GM03348 (cell line): ENCODE results near the gene SPDYE2B.
"Not testable (repeated sequence)": the region's sequence is repeated elsewhere in the genome, so short reads cannot be mapped to it uniquely, and the experiment has no call there.

ENCODE experiments used
- DNase-seq: peaks from one replicate; pipeline ENCODE4 v3.0.0; 2012; ENCODE audit warnings: low spot score

SPDYE2B gene

DNA sequence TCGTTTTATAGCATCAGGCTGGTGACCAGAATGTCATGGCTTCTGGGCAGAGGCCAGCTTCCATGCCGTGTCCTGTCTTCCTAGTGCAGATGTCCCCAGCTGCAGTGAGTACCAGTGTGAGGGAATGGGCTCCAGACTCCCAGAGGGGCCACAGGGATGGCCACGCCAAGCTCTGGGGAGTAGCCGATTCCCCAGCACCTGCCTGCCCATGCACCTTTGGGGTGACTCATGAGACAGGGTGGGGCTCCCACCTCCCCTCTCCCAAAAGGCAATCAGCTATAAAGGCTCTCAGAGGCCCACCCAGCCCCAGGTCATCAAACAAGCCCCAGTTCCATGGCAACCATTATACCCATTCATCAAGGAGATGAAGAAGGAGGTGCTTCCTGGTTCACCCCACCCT lies at the start of gene SPDYE2B:
TSS of gene SPDYE2B (plus strand) at position 396 of the 400 bp plus-strand sequence. CDS start 2,030 bp downstream, outside the sequence.
- not testable (repeated sequence) for DNase-seq

DNA sequence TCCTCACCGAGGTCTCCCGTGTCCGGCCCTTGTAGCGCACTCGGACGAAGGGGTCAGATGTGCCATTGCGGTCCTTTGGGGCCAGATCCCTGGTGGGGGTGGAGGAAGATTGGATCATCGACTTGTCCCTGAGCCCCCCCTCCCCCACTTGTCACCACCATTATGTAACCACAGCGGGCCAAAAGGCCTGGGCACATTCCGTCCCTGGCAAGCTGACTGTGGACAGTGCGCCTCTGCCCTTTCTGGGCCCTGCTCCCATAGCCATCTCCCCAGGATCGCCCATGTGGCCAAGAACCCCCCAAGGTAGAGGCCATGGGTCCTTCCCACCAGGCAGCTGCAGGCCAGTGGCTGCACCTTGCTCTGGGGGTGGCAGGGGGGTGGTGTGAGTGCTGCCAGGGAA lies 47.8 kb upstream of the SPDYE2B start:
- not testable (repeated sequence) for DNase-seq

DNA sequence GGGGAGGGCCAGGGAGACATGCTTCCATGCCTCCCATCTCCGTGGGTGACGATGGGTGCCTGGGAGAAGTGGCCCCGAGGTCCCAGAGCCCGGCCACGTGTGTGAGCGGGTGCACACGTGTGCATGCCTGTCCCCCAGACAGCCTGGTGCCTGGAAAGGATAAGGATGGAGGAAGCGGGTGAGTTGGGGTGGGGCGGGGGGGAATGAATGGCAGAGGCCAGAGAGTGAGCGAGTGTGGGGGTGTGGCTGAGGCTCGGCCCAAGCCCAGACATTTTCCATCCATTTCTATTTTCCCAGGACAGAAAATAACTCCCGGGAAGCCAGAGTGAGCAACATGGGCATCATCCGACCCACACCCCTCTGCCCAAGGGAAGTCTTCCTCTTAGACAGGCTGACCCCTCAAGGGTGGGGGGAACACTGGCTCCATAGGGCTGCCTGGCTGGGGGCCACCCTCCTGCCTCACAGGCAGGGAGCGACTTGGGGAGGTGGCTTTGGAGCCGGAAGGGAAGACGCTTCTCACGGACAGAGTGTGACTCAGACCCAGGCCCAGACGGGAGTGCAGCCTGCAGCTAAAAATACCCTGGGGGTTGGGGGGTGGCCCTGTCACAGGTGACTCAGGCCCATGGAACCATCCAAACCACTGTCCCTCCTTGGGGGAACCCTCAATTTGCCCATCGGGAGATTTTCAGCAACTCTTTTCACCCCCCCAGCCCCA lies 45.5 kb upstream of the SPDYE2B start:
- DNase-seq, result not testable (repeated sequence)

- DNase-seq, result not testable (repeated sequence)
Measured at GRCh38 chr7:102606848-102607247, 43.3 kb upstream of the SPDYE2B start.

DNA sequence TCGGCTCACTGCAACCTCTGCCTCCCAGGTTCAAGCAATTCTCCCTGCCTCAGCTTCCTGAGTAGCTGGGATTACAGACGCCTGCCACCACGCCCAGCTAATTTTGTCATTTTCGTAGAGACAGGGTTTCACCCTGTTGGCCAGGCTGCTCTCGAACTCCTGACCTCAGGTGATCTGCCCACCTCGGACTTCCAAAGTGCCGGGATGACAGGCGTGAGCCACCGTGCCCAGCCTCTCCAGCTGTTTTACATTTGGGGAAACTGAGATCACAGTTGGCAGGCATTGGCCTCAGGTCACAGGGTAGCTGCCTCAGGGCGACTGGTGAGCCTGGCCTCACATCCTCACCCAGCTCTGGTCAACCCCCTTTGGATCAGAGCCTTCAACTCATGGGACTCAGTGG lies 40.4 kb upstream of the SPDYE2B start:
- not testable (repeated sequence) for DNase-seq

GRCh38 chr7:102610441-102610840 lies 39.7 kb upstream of the SPDYE2B start:
- DNase-seq, result not testable (repeated sequence)

DNA sequence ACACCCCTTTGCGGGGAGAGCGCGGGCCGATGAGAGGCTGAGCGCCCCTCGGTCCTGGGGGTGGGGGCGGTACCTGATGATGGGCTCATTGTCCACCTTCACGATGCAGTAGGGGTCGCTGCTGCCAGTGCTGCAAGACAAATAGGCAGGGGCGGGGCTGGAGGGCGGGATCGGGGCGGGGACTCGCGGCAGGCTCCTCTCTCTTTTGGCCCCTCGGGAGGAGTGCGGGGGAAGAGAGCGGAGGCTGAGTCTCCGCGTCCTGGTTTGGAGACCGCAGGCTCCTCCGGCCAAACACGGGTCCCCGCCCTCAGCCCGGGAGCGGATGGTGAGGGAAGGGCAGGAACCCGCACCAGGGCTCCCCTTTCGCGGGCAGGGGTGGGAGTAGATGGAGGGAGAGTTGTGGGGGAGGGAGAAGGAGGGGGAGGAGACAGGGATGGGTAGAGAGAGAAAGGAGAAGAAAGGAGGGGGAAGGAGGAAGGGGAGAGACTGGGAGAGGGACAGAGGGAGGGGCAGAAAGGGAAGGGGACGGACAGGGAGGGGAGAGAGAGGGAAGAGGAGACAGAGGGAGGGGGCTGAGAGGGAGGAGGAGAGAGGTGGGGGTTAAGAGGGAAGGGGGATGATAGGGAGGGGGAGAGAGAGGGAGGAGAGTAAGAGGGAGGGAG lies 39.0 kb upstream of the SPDYE2B start:
- DNase-seq, result not testable (repeated sequence)

DNA sequence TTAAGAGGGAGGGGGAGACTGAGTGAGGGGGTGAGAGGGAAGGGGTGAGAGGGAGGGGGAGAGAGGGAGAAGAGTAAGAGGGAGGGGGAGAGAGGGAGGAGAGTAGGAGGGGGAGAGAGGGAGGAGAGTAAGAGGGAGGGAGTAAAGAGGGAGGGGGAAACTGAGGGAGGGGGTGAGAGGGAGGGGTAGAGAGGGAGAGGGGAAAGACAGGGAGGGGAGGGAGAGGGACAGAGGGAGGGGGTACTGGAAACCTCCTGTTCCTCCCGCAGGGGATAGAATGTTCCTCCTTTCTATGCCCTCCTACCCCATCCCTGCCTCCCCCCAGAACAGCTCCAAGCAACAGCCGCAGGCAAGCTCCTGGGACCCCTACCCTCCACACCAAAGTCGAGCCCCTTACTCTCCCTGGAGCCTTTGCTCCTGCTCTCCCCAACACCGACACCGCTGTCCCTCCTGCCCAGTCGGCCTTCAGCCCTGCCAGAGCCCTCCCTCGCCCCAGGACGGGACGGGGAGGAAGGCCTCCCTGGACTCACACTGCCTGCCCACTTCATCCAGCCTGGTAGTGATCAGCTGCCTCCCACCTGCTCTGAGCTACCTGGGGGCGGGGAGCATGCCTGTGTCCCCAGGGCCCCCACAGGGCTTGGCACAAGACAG lies 38.3 kb upstream of the SPDYE2B start:
- DNase-seq, result not testable (repeated sequence)

DNA sequence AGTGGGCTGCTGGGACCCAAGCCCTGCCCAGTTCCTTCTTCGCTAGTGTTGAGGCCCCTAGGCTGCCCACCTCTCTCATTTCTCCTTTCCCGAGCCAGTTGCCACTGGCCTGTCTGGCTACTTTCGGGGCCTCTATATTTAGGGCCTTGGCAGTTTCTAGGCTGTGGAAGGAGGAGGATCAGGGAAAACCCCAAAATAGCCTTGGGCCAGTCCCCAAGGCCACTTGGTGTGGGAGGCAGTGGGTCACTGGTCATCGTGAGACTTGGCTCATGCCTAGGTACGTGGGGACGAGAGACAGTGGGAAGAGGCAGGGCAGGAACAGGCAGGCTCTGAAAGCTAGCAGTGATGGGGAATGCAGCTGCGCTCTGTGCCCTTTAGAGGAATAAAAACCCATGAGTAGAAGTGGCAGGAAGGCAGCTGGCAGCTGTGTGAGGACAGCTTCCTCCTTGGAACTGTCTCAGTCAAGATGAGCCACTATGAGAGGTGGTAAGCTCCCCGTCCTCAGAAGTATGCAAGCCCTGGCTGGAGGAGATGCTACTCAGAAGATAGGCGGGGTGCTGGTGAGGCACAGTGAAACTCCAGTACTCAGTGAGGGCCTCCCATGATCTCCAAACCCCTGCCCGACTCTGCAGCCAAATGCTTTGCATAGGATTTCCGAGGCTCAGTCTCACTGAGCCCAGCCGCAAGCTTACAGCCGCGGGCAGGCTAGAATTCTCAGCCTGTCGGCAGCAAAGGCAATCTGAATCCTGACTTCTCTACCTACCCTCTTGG lies 36.4 kb upstream of the SPDYE2B start:
- DNase-seq, result not testable (repeated sequence)

GRCh38 chr7:102614346-102614697 lies 35.8 kb upstream of the SPDYE2B start:
- not testable (repeated sequence) for DNase-seq

GRCh38 chr7:102614873-102615272 lies 35.2 kb upstream of the SPDYE2B start:
- DNase-seq, result not testable (repeated sequence)

- DNase-seq, result not testable (repeated sequence)
Measured at GRCh38 chr7:102615930-102616329, 34.2 kb upstream of the SPDYE2B start.

GRCh38 chr7:102616507-102617125 lies 33.5 kb upstream of the SPDYE2B start, which contains the start of gene RASA4:
Gene RASA4 (minus strand): TSS chr7:102616756. CDS start chr7:102616689, 67 bp downstream.
- not testable (repeated sequence) for DNase-seq

- DNase-seq, result not testable (repeated sequence)
Measured at GRCh38 chr7:102618122-102618521, 32.0 kb upstream of the SPDYE2B start.

DNA sequence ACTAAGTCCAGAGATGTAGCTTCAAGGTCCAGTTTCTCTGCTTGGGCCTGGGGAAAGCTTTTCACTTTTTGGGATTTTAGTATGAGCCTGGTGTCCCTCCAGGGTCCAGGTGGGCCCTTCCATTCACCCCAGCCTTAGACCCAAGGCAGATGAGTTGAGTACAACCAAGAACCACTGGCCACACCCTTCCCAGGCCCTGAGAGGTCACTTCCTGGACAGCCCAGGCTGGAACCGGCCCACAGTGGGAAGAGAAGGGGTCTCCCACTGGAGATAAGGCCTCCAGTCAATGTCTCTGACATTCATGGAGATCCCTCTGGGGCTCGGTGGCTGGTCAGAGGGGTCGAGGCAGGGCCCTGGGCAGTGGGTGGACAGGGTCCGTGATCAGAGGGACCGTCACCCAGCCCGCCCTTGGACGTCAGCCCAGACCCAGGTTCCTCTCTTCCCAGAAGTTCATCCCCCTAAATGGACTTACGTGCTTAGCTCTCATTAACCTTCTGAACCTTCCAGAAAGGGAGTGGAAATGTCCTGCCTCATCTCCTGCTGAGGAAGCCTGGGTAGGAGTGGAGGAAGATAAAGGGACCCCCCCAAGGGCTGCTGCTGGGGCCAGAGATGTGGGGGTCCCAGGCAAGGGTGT lies 22.7 kb upstream of the SPDYE2B start:
- DNase-seq, result not testable (repeated sequence)

DNA sequence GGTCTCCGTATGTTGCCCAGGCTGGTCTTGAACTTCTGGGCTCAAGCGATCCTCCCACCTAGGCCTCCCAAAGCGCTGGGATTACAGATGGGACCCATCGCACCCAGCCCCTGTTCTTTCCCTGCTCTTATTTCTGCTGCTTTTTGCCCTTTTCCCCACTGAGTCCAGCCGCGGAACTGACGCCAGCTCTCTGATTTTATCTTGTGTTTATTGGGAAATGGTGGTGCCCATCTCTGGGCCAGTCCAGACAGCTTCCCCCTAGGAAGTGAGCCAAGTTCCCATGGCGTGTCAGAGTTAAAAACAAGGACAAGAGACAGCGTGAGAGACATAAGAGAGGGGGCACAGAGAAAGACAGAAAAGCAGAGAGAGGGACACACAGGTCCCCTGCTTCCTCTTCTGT lies 19.5 kb upstream of the SPDYE2B start:
- not testable (repeated sequence) for DNase-seq

- not testable (repeated sequence) for DNase-seq
Measured at GRCh38 chr7:102634299-102634698, 15.8 kb upstream of the SPDYE2B start.

- not testable (repeated sequence) for DNase-seq
Measured at GRCh38 chr7:102635354-102635753, 14.8 kb upstream of the SPDYE2B start.

GRCh38 chr7:102636956-102637355 lies 13.2 kb upstream of the SPDYE2B start:
- DNase-seq, result not testable (repeated sequence)

- not testable (repeated sequence) for DNase-seq
Measured at GRCh38 chr7:102638848-102639247, 11.3 kb upstream of the SPDYE2B start.

DNA sequence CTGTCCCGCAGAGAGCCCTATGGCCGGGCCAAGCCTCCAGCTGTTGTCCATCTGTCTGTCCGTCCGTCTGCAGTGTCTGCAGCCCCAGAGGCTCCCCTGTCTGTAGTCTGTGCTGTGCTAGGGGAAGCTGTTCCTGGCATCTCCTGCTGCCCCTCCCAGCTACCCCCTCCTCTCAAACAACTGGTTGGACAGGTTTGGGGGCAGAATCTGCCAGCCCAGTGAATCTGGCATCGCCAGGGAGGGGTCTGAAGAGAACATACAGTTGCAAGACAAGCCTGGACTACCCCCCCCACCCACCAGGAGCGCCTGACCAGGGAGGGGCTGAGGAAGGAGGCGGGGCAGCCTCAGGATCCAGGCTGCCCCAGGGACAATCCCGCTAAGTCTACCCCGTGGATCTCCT lies 7.4 kb upstream of the SPDYE2B start, which contains the start of gene UPK3BL1:
TSS of gene UPK3BL1 (minus strand) at position 101 of the 400 bp plus-strand sequence. CDS start at position 51, 50 bp downstream.
- DNase-seq, result not testable (repeated sequence)
